ENCODE data around the gene BORCS5.
A peak's percentile ranks its signal among the peaks of the same experiment; 100 is the strongest.

Gene BORCS5

GRCh38 chr12:12323118-12323517 is 33.8 kb upstream of the BORCS5 start:
- H3K4me1 ChIP-seq (ENCODE audit: control insufficient read depth, low read length) = peaks cover 7% of the 10 kb centered on the region
- H3F3A ChIP-seq (ENCODE audit: control insufficient read depth, insufficient read depth) = no peaks in the 10 kb centered on the region
- H3K27ac ChIP-seq (ENCODE audit: low read depth, low read length) = no peak overlapping the region
- TF ChIP-seq, protein P1, sequence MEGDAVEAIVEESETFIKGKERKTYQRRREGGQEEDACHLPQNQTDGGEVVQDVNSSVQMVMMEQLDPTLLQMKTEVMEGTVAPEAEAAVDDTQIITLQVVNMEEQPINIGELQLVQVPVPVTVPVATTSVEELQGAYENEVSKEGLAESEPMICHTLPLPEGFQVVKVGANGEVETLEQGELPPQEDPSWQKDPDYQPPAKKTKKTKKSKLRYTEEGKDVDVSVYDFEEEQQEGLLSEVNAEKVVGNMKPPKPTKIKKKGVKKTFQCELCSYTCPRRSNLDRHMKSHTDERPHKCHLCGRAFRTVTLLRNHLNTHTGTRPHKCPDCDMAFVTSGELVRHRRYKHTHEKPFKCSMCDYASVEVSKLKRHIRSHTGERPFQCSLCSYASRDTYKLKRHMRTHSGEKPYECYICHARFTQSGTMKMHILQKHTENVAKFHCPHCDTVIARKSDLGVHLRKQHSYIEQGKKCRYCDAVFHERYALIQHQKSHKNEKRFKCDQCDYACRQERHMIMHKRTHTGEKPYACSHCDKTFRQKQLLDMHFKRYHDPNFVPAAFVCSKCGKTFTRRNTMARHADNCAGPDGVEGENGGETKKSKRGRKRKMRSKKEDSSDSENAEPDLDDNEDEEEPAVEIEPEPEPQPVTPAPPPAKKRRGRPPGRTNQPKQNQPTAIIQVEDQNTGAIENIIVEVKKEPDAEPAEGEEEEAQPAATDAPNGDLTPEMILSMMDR (IDR thresholded peaks at IDR 0.05; ENCODE audit: low read depth, low read length, poor library complexity, severe bottlenecking) = no peak
- no peak for TF ChIP-seq EZH2phosphoT487 (IDR thresholded peaks at IDR 0.05; ENCODE audit: borderline replicate concordance, low read length)
- no peaks in the 10 kb centered on the region for H3K9me2 ChIP-seq (replicated peaks; ENCODE audit: control insufficient read depth, low read length)
- H4K20me1 ChIP-seq (ENCODE audit: control insufficient read depth, insufficient read depth, low read depth, low read length) = no peaks in the 10 kb centered on the region
- H3K9me3 ChIP-seq (ENCODE audit: control insufficient read depth, insufficient read depth, low read length) = no peaks in the 10 kb centered on the region
- no peaks in the 10 kb centered on the region for H3K27me3 ChIP-seq (ENCODE audit: control insufficient read depth, low read length)
- H3K79me2 ChIP-seq (ENCODE audit: control insufficient read depth, low read length) = no peaks in the 10 kb centered on the region
- no peaks in the 10 kb centered on the region for H3K36me3 ChIP-seq (ENCODE audit: control insufficient read depth, low read length)
- H3K4me3 ChIP-seq (ENCODE audit: low read length) = no peak overlapping the region
- H3K4me2 ChIP-seq (ENCODE audit: low read length) = no peak overlapping the region

GRCh38 chr12:12323591-12323990 is 33.3 kb upstream of the BORCS5 start:
- peaks cover 7% of the 10 kb centered on the region for H3K4me1 ChIP-seq (ENCODE audit: control insufficient read depth, low read length)
- no peak overlapping the region for H3K4me3 ChIP-seq (ENCODE audit: low read length)
- no peaks in the 10 kb centered on the region for H3F3A ChIP-seq (ENCODE audit: control insufficient read depth, insufficient read depth)
- H3K4me2 ChIP-seq (ENCODE audit: low read length) = no peak overlapping the region
- H3K79me2 ChIP-seq (ENCODE audit: control insufficient read depth, low read length) = no peaks in the 10 kb centered on the region
- no peaks in the 10 kb centered on the region for H3K9me3 ChIP-seq (ENCODE audit: control insufficient read depth, insufficient read depth, low read length)
- no peaks in the 10 kb centered on the region for H3K27me3 ChIP-seq (ENCODE audit: control insufficient read depth, low read length)
- H3K9me2 ChIP-seq (replicated peaks; ENCODE audit: control insufficient read depth, low read length) = no peaks in the 10 kb centered on the region
- no peak for TF ChIP-seq EZH2phosphoT487 (IDR thresholded peaks at IDR 0.05; ENCODE audit: borderline replicate concordance, low read length)
- TF ChIP-seq, protein P1 (IDR thresholded peaks at IDR 0.05; ENCODE audit: low read depth, low read length, poor library complexity, severe bottlenecking) = no peak
- no peak overlapping the region for H3K27ac ChIP-seq (ENCODE audit: low read depth, low read length)
- H3K36me3 ChIP-seq (ENCODE audit: control insufficient read depth, low read length) = no peaks in the 10 kb centered on the region
- H4K20me1 ChIP-seq (ENCODE audit: control insufficient read depth, insufficient read depth, low read depth, low read length) = no peaks in the 10 kb centered on the region

DNA sequence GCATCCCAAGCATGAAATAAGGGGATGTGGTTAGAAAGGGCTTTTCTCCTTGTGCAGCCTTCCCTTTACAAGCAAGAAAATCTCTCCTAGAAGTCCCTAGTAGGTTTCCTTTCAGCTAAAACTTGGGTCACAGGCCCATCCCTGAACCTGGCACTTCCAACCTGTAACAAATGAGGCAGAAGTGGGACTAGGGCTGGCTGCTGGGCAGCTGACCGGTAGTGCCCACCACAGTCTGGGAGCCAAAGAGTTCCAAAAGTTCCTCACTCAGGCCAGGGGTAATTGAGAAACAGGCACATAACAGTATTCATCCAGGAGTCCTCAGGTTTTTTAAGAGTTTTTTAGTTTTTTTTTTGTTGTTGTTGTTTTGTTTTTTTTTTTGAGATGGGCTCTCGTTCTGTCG is 30.6 kb upstream of the BORCS5 start:
- no peak overlapping the region for H3K4me2 ChIP-seq (ENCODE audit: low read length)
- no peaks in the 10 kb centered on the region for H3F3A ChIP-seq (ENCODE audit: control insufficient read depth, insufficient read depth)
- H3K9me3 ChIP-seq (ENCODE audit: control insufficient read depth, insufficient read depth, low read length) = no peaks in the 10 kb centered on the region
- peaks cover 7% of the 10 kb centered on the region for H3K4me1 ChIP-seq (ENCODE audit: control insufficient read depth, low read length)
- no peaks in the 10 kb centered on the region for H3K9me2 ChIP-seq (replicated peaks; ENCODE audit: control insufficient read depth, low read length)
- no peaks in the 10 kb centered on the region for H3K36me3 ChIP-seq (ENCODE audit: control insufficient read depth, low read length)
- H3K27ac ChIP-seq (ENCODE audit: low read depth, low read length) = no peak overlapping the region
- H3K27me3 ChIP-seq (ENCODE audit: control insufficient read depth, low read length) = no peaks in the 10 kb centered on the region
- no peaks in the 10 kb centered on the region for H3K79me2 ChIP-seq (ENCODE audit: control insufficient read depth, low read length)
- H4K20me1 ChIP-seq (ENCODE audit: control insufficient read depth, insufficient read depth, low read depth, low read length) = no peaks in the 10 kb centered on the region
- TF ChIP-seq EZH2phosphoT487 (IDR thresholded peaks at IDR 0.05; ENCODE audit: borderline replicate concordance, low read length) = no peak
- TF ChIP-seq, protein P1 (IDR thresholded peaks at IDR 0.05; ENCODE audit: low read depth, low read length, poor library complexity, severe bottlenecking) = no peak
- no peak overlapping the region for H3K4me3 ChIP-seq (ENCODE audit: low read length)

- Histone ChIP-seq H3K27me3 (ENCODE audit: control insufficient read depth, low read length) (no peaks in the 10 kb centered on the region), H3K9me3 (ENCODE audit: control insufficient read depth, insufficient read depth, low read length) (no peaks in the 10 kb centered on the region), H3K4me3 (ENCODE audit: low read length) (no peak overlapping the region), H3K36me3 (ENCODE audit: control insufficient read depth, low read length) (no peaks in the 10 kb centered on the region), H4K20me1 (ENCODE audit: control insufficient read depth, insufficient read depth, low read depth, low read length) (no peaks in the 10 kb centered on the region), H3K79me2 (ENCODE audit: control insufficient read depth, low read length) (no peaks in the 10 kb centered on the region), H3K27ac (ENCODE audit: low read depth, low read length) (no peak overlapping the region), H3K4me2 (ENCODE audit: low read length) (no peak overlapping the region), H3K9me2 (replicated peaks; ENCODE audit: control insufficient read depth, low read length) (no peaks in the 10 kb centered on the region), H3K4me1 (ENCODE audit: control insufficient read depth, low read length) (peaks cover 7% of the 10 kb centered on the region), H3F3A (ENCODE audit: control insufficient read depth, insufficient read depth) (no peaks in the 10 kb centered on the region)
- TF ChIP-seq EZH2phosphoT487 (IDR thresholded peaks at IDR 0.05; ENCODE audit: borderline replicate concordance, low read length) = no peak
- TF ChIP-seq, protein P1 (IDR thresholded peaks at IDR 0.05; ENCODE audit: low read depth, low read length, poor library complexity, severe bottlenecking) = peak; percentile 74
These were observed 29.1 kb upstream of the BORCS5 start for GRCh38 chr12:12327802-12328201.
